ENCODE measurements around the gene ANKMY1. TPM values are rescaled to one million over a fixed set of nuclear protein-coding genes. Genes with fewer than 3 reads are reported as not detected.

ANKMY1 gene
- total RNA-seq, 1 experiment from 2014 or later = 28.3 TPM

DNA sequence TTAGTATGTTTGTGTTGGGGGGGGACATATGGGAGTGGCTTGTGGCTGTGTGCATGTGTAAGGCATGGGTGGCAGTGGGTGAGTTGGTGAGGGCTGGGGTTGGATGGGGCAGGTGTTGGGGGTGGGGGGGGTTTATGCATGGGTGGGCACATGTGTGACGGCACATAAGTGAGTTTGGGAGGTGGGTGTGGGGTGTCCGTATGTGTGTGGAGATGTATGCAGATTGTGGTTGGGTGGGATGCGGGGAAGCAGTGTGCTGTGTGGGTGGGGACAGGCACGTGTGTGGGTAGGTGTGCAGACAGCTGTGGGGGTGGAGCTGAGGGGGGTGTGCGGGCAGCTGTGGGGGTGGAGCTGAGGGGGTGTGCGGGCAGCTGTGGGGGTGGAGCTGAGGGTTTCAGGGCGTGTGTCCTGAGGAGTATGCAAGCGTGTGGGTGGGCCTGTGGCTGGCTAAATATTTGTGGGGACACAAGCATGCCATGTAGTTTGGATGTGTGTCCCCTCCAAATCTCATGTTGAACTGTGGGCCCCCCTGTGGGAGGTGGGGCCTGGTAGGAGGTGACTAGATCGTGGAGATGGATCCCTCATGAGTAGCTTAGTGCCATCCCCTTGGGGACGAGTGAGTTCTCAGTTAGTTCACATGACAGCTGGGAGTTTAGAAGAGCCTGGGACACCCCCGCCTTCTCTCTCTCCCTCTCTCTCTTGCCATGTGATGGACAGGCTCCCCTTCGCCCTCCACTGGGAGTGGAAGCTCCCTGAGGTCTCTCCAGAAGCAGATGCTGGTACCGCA, 59.4 kb downstream of the ANKMY1 start:
- Histone ChIP-seq H2AFZ (ENCODE audit: low read depth, low read length, poor library complexity, severe bottlenecking) (no peak overlapping the region), H3K4me1 (ENCODE audit: control insufficient read depth in 1 of 2, insufficient read depth in 2 of 2, low read length in 2 of 2) (no peaks in the 10 kb centered on the region)

More for the DNA sequence above, 59.4 kb downstream of the ANKMY1 start:
- no peaks in the 10 kb centered on the region for H4K20me1 ChIP-seq (ENCODE audit: insufficient read depth)
- no peaks in the 10 kb centered on the region for H3K79me2 ChIP-seq (ENCODE audit: insufficient read depth, low read length)
- H3K4me3 ChIP-seq (replicated peaks in 1 of 2; ENCODE audit: low read depth in 1 of 2, low read length in 2 of 2) = no peak overlapping the region
- ChIA-PET POLR2A (no interaction called here), CTCF (no interaction called here), RAD21 (ENCODE audit: low non-redundant PET in 1 of 2, low total read pairs in 2 of 2, uncharacterized antibody in 2 of 2, unreplicated experiment in 2 of 2) (no interaction called here)
- H3K36me3 ChIP-seq (ENCODE audit: control insufficient read depth in 1 of 2, insufficient read depth in 2 of 2, low read length in 2 of 2) = no peaks in the 10 kb centered on the region
- H3K4me2 ChIP-seq (ENCODE audit: low read length) = no peak overlapping the region
- no peak overlapping the region for H3K27ac ChIP-seq (ENCODE audit: low read depth, low read length)
- TF ChIP-seq, protein P1, sequence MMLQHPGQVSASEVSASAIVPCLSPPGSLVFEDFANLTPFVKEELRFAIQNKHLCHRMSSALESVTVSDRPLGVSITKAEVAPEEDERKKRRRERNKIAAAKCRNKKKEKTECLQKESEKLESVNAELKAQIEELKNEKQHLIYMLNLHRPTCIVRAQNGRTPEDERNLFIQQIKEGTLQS (IDR thresholded peaks at IDR 0.05) = no peak
- TF ChIP-seq SP1 (IDR thresholded peaks at IDR 0.05; ENCODE audit: low read depth) = no peak
- TF ChIP-seq, protein P2, sequence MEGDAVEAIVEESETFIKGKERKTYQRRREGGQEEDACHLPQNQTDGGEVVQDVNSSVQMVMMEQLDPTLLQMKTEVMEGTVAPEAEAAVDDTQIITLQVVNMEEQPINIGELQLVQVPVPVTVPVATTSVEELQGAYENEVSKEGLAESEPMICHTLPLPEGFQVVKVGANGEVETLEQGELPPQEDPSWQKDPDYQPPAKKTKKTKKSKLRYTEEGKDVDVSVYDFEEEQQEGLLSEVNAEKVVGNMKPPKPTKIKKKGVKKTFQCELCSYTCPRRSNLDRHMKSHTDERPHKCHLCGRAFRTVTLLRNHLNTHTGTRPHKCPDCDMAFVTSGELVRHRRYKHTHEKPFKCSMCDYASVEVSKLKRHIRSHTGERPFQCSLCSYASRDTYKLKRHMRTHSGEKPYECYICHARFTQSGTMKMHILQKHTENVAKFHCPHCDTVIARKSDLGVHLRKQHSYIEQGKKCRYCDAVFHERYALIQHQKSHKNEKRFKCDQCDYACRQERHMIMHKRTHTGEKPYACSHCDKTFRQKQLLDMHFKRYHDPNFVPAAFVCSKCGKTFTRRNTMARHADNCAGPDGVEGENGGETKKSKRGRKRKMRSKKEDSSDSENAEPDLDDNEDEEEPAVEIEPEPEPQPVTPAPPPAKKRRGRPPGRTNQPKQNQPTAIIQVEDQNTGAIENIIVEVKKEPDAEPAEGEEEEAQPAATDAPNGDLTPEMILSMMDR (IDR thresholded peaks at IDR 0.05 in 2 of 3, conservative IDR thresholded peaks at IDR 0.05 in 1 of 3; ENCODE audit: borderline replicate concordance in 1 of 3, insufficient read depth in 1 of 3, low read depth in 2 of 3, low read length in 2 of 3) = no peak
- TF ChIP-seq, protein P3, sequence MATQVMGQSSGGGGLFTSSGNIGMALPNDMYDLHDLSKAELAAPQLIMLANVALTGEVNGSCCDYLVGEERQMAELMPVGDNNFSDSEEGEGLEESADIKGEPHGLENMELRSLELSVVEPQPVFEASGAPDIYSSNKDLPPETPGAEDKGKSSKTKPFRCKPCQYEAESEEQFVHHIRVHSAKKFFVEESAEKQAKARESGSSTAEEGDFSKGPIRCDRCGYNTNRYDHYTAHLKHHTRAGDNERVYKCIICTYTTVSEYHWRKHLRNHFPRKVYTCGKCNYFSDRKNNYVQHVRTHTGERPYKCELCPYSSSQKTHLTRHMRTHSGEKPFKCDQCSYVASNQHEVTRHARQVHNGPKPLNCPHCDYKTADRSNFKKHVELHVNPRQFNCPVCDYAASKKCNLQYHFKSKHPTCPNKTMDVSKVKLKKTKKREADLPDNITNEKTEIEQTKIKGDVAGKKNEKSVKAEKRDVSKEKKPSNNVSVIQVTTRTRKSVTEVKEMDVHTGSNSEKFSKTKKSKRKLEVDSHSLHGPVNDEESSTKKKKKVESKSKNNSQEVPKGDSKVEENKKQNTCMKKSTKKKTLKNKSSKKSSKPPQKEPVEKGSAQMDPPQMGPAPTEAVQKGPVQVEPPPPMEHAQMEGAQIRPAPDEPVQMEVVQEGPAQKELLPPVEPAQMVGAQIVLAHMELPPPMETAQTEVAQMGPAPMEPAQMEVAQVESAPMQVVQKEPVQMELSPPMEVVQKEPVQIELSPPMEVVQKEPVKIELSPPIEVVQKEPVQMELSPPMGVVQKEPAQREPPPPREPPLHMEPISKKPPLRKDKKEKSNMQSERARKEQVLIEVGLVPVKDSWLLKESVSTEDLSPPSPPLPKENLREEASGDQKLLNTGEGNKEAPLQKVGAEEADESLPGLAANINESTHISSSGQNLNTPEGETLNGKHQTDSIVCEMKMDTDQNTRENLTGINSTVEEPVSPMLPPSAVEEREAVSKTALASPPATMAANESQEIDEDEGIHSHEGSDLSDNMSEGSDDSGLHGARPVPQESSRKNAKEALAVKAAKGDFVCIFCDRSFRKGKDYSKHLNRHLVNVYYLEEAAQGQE (IDR thresholded peaks at IDR 0.05; ENCODE audit: low read depth) = no peak
- TF ChIP-seq POLR2AphosphoS5 (IDR thresholded peaks at IDR 0.05; ENCODE audit: low read depth, low read length) = no peak
- TF ChIP-seq ELF1 (IDR thresholded peaks at IDR 0.05; ENCODE audit: borderline replicate concordance, low read depth) = no peak
- TF ChIP-seq YY1 (IDR thresholded peaks at IDR 0.05; ENCODE audit: extremely low read depth, insufficient replicate concordance, low read depth, low read length) = no peak
- no peak for TF ChIP-seq CEBPB (IDR thresholded peaks at IDR 0.05; ENCODE audit: low read depth)
- TF ChIP-seq ZNF274 (IDR thresholded peaks at IDR 0.05; ENCODE audit: low read depth, low read length) = no peak
- TF ChIP-seq SRF (IDR thresholded peaks at IDR 0.05; ENCODE audit: low read depth) = no peak
- TF ChIP-seq POLR2A (IDR thresholded peaks at IDR 0.05; ENCODE audit: borderline replicate concordance, extremely low read depth, insufficient read depth, insufficient read length) = no peak
- no peak for TF ChIP-seq SIN3A (IDR thresholded peaks at IDR 0.05; ENCODE audit: low read depth)
- TF ChIP-seq EZH2 (IDR thresholded peaks at IDR 0.05) = no peak
- TF ChIP-seq EZH2phosphoT487 (IDR thresholded peaks at IDR 0.05; ENCODE audit: borderline replicate concordance) = no peak
- no peak for TF ChIP-seq CBX3 (IDR thresholded peaks at IDR 0.05; ENCODE audit: low read depth)
- no peak for TF ChIP-seq RAD21 (IDR thresholded peaks at IDR 0.05; ENCODE audit: low read depth)
- no peak for TF ChIP-seq JUND (IDR thresholded peaks at IDR 0.05)
- TF ChIP-seq, protein P4, sequence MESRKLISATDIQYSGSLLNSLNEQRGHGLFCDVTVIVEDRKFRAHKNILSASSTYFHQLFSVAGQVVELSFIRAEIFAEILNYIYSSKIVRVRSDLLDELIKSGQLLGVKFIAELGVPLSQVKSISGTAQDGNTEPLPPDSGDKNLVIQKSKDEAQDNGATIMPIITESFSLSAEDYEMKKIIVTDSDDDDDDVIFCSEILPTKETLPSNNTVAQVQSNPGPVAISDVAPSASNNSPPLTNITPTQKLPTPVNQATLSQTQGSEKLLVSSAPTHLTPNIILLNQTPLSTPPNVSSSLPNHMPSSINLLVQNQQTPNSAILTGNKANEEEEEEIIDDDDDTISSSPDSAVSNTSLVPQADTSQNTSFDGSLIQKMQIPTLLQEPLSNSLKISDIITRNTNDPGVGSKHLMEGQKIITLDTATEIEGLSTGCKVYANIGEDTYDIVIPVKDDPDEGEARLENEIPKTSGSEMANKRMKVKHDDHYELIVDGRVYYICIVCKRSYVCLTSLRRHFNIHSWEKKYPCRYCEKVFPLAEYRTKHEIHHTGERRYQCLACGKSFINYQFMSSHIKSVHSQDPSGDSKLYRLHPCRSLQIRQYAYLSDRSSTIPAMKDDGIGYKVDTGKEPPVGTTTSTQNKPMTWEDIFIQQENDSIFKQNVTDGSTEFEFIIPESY (IDR thresholded peaks at IDR 0.05; ENCODE audit: extremely low read depth, insufficient replicate concordance, low read length) = no peak
- no peak for TF ChIP-seq TCF7L2 (IDR thresholded peaks at IDR 0.05; ENCODE audit: borderline replicate concordance, extremely low read depth, insufficient read depth, insufficient read length)
- TF ChIP-seq, protein P5, sequence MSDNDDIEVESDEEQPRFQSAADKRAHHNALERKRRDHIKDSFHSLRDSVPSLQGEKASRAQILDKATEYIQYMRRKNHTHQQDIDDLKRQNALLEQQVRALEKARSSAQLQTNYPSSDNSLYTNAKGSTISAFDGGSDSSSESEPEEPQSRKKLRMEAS (IDR thresholded peaks at IDR 0.05) = no peak
- intact Hi-C loops (cut with micrococcal nuclease) = loop anchor here (5.0 kb wide), 1 partner anchor 209 kb away; no protein-coding TSS in a partner anchor
- ATAC-seq (no peak), DNase-seq (ENCODE audit: low read depth, low spot score) (no peak)
- H3K27me3 ChIP-seq (ENCODE audit: insufficient read depth, low read length) = no peaks in the 10 kb centered on the region
- no peaks in the 10 kb centered on the region for H3K9me3 ChIP-seq (ENCODE audit: control insufficient read depth in 1 of 2, insufficient read depth in 1 of 2, low read depth in 1 of 2, low read length in 2 of 2)
- no peaks in the 10 kb centered on the region for H3K9me2 ChIP-seq (ENCODE audit: insufficient read depth)
- no peak overlapping the region for H3K9ac ChIP-seq (ENCODE audit: low read length)
- no TSS peak for BruUV-seq (replicated peaks)

Data from HCT116 (cell line).